Activated T-helper 9 cell treated with anti-CD3 and anti-CD28 coated beads, Interleukin-2, amount 50 U/mL, for 16 hours (primary cell): ENCODE data around the gene BCOR.

Source experiments
- DNase-seq: peaks from one replicate; pipeline ENCODE4 v3.0.0-alpha.2; 2020; ENCODE audit warnings: low read depth

BCOR gene

GRCh38 chrX:40097504-40098263 is at the start of gene BCOR:
Gene BCOR, minus strand, starts transcription at chrX:40097958. Its CDS starts 20,029 bp downstream, at chrX:40077929.
- peak; percentile 63 for DNase-seq

GRCh38 chrX:40147126-40147952 is 49.6 kb upstream of the BCOR start:
- no peak for DNase-seq

- DNase-seq: no peak
Observed at GRCh38 chrX:40146262-40147125, 48.7 kb upstream of the BCOR start.

- DNase-seq: no peak
Observed at GRCh38 chrX:40145923-40146261, 48.1 kb upstream of the BCOR start.

- no peak for DNase-seq
Observed at GRCh38 chrX:40145001-40145922, 47.5 kb upstream of the BCOR start.

GRCh38 chrX:40144576-40144975 is 46.8 kb upstream of the BCOR start:
- no peak for DNase-seq

GRCh38 chrX:40143987-40144386 is 46.2 kb upstream of the BCOR start:
- DNase-seq: no peak

- no peak for DNase-seq
Observed at GRCh38 chrX:40143001-40143400, 45.2 kb upstream of the BCOR start.

- DNase-seq: no peak
Observed at GRCh38 chrX:40142417-40142816, 44.7 kb upstream of the BCOR start.

- DNase-seq: no peak
Observed at GRCh38 chrX:40140706-40141499, 43.1 kb upstream of the BCOR start.

GRCh38 chrX:40132751-40133150 is 35.0 kb upstream of the BCOR start:
- DNase-seq: no peak

- no peak for DNase-seq
Observed at GRCh38 chrX:40131654-40132337, 34.0 kb upstream of the BCOR start.

GRCh38 chrX:40130207-40130606 is 32.4 kb upstream of the BCOR start:
- no peak for DNase-seq

GRCh38 chrX:40127052-40127451 is 29.3 kb upstream of the BCOR start:
- no peak for DNase-seq

GRCh38 chrX:40122487-40122886 is 24.7 kb upstream of the BCOR start:
- no peak for DNase-seq

GRCh38 chrX:40121618-40122017 is 23.9 kb upstream of the BCOR start:
- no peak for DNase-seq

- DNase-seq: no peak
Observed at GRCh38 chrX:40120838-40121580, 23.3 kb upstream of the BCOR start.

- no peak for DNase-seq
Observed at GRCh38 chrX:40117715-40118285, 20.0 kb upstream of the BCOR start.

- no peak for DNase-seq
Observed at GRCh38 chrX:40116925-40117324, 19.2 kb upstream of the BCOR start.
